NOMO-1 treated with DMSO at 0.1 percent for 48 hours (cell line): ENCODE results near the gene AKAP1.

Experiments used
- DNase-seq: peaks from one replicate; lab custom pipeline; 2025; ENCODE audit not compliant: unreplicated experiment; lab: John Stamatoyannopoulos, UW

The AKAP1 gene

DNA sequence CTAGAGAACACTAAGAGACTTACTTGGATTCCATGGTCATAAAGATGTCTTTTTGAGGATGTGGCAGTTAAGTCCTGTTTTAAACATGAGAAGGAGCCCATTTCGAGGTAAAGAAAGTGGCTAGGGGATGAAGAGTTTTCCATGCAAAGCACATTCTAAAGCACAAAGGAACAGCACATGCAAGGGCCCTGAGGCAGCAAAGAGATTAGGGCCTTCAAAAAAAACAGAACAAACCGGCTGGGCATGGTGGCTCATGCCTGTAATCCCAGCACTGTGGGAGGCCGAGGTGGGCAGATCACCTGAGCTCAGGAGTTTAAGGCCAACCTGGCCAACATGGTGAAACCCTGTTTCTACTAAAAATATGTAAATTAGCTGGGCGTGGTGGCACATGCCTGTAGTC lies 79.8 kb downstream of the AKAP1 start:
- no peak for DNase-seq

DNA sequence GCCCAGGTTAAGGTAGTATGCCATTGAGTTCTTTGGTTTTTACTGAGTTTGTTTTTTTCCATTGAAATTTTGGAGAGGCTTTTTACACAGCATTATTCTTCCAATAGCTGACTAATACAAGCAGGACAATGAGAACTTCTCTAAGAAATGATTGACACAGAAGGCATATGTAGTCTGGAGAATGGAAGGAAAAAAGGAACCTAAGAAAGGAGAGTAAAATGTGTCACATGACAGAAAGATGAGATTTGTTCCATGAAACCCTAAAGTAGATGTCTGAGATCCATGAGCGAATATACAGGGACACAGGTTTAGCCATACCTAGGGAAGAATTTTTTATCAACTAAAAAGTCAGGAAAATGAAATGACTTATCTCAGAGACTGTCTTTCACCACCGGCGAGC lies 80.7 kb downstream of the AKAP1 start:
- DNase-seq, result no peak

DNA sequence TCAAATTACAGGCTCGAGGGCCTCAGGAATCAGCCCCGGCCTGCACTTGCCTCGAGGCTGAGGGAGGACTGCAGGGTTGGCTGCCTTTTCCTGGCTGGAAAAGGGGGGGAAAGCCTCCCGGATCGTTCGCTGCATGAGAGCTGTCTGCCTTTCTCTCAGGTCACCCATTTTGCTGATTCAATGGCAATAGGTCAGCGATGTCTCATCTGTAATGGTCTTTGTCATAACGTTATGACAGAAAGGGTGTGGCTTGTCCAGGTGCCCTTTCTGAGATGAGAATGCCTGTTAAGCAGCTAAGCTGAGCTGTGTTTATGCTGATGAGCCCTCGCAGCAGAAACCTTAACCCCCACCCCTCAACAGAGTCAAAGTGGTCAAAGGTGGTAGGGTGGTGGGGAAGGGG lies 81.8 kb downstream of the AKAP1 start:
- DNase-seq, result no peak

DNA sequence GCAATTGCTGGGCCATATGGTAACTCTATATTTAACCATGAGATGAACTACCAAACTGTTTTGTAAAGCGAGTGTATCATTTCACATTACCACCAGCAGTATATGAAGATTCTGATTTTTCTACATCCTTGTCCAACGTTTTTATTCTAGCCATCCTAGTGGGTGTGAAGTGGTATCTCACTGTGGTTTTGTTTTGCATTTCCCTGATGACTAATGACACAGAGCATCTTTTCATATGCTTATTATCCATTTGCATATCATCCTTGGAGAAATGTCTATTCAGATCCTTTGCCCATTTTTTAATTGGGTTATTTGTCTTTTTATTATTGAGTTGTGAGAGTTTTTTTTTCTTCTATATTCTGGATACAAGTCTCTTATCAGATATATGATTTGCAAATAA lies 83.6 kb downstream of the AKAP1 start:
- no peak for DNase-seq

DNA sequence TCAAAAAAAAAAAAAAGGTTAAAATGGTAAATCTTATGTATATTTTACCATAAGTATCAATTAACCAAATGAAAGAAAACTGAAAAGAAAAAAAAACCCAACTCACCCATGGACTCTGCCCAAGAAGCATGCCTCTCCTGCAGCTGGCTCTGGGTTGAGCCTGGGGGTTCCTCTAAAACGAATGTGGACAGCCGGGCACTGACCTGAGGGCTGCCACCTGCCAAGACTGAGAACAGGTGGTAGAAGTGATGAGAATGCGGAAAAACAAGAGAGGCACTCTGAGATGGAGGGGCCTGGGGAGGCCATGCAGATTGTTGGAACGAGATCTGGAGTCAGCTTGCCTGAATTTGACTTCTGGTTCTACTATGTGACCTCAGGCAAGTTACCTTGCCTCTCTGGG lies 85.8 kb downstream of the AKAP1 start:
- no peak for DNase-seq
